Thoracic aorta (tissue), 2 donors: Measurements from ENCODE around the gene SEMA4D. TPM values are rescaled to one million over a fixed set of nuclear protein-coding genes. Genes with fewer than 3 reads are reported as not detected.

Source experiments
- ATAC-seq: fragments of 150-250 bp; one replicate; pipeline ENCODE4 v1.8.0; 2017; ENCODE audit warnings: low read depth; ENCODE audit not compliant: insufficient number of reproducible peaks, low FRiP score
- DNase-seq: peaks from one replicate; pipeline ENCODE4 v3.0.0-alpha.2; 2020; ENCODE audit warnings: low spot score
- H3K27ac ChIP-seq, 2 donors: fragments of 200-600 bp; sonication (generic); 1 replicate in 1 of 2; 2 replicates in 1 of 2; pipeline ENCODE4 v1.5.1; 2016; ENCODE audit warnings: mild to moderate bottlenecking in 2 of 2, moderate library complexity in 2 of 2
- H3K27me3 ChIP-seq: fragments of 200-600 bp; sonication (generic); replicated peaks from 2 replicates; pipeline ENCODE4 v1.6.0; 2016; ENCODE audit warnings: mild to moderate bottlenecking; ENCODE audit not compliant: insufficient read depth
- H3K36me3 ChIP-seq: fragments of 200-600 bp; sonication (generic); one replicate; pipeline ENCODE4 v1.5.1; 2016
- H3K4me1 ChIP-seq, 2 donors: fragments of 200-600 bp; sonication (generic); 1 replicate in 1 of 2; 2 replicates in 1 of 2; pipeline versions ENCODE4 v1.5.1 to v1.6.0; 2016; ENCODE audit warnings: low read depth in 2 of 2, mild to moderate bottlenecking in 1 of 2; ENCODE audit not compliant: control insufficient read depth in 1 of 2
- H3K4me3 ChIP-seq: fragments of 200-600 bp; sonication (generic); 2 replicates; pipeline ENCODE4 v1.5.1; 2016; ENCODE audit warnings: mild to moderate bottlenecking
- H3K9me3 ChIP-seq: fragments of 200-600 bp; sonication (generic); 2 replicates; pipeline ENCODE4 v1.5.1; 2016
- total RNA-seq, 2 donors: library from RNA; depleted of rRNA; stranded (reverse); fragments of >200 nt; gene quantifications; one replicate each; pipeline versions ENCODE4 v1.1.0 to v1.2.3, GENCODE V29; 2016
- TF ChIP-seq, protein P1 (sequence below): fragments of 200-600 bp; sonication (generic); IDR thresholded peaks from one replicate; pipeline ENCODE4 v1.5.1; 2019; ENCODE audit warnings: antibody characterized with exemption

SEMA4D gene
- total RNA-seq, 2 donors from 2014 or later = 16.9 to 20.2 TPM

DNA sequence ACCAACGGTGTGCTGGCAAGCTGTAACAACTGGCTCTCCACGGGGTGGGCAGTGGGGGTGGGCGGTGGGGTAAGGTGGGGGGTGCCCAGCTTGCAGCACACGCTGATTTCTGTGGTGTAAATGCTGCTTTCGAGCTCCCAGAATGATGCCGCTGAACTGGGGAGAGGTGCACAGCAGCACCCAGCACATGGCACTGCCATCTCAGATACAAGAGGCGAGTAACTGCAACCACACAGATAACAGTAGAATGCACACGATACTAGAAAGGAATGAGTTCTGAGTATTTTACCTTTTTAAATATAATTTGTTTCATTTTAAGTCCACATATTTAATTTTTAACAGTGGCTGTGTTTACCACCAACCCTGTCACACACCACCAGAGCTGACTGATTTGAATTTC is 87.9 kb downstream of the SEMA4D start:
- Histone ChIP-seq H3K4me1 (peaks cover 0 to 5% of the 10 kb centered on the region in 2 donors), H3K27me3 (no peaks in the 10 kb centered on the region), H3K4me3 (no peak overlapping the region), H3K9me3 (peaks cover 5% of the 10 kb centered on the region), H3K27ac (no peak overlapping the region), H3K36me3 (no peaks in the 10 kb centered on the region)
- DNase-seq (no peak), ATAC-seq (no peak)
- TF ChIP-seq, protein P1, sequence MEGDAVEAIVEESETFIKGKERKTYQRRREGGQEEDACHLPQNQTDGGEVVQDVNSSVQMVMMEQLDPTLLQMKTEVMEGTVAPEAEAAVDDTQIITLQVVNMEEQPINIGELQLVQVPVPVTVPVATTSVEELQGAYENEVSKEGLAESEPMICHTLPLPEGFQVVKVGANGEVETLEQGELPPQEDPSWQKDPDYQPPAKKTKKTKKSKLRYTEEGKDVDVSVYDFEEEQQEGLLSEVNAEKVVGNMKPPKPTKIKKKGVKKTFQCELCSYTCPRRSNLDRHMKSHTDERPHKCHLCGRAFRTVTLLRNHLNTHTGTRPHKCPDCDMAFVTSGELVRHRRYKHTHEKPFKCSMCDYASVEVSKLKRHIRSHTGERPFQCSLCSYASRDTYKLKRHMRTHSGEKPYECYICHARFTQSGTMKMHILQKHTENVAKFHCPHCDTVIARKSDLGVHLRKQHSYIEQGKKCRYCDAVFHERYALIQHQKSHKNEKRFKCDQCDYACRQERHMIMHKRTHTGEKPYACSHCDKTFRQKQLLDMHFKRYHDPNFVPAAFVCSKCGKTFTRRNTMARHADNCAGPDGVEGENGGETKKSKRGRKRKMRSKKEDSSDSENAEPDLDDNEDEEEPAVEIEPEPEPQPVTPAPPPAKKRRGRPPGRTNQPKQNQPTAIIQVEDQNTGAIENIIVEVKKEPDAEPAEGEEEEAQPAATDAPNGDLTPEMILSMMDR = no peak

DNA sequence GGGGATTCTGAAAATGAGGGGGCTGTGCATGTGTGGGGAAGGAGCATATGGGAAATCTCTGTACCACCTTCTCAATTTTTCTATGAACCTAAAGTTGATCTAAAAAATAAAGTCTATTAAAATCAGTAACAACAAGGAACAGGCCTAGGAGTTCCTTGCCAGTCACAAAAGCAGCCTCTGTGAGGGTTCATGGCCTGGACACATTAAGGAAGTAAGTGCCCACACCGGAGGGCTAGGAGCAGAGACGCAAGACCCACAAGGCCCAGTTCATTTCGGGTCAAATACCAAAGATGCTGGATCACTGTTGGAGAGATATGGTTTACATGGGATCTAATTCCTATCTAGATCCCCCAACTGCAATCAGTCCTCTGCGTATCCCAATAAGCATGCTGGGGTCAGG is 88.4 kb downstream of the SEMA4D start:
- Histone ChIP-seq H3K36me3 (no peaks in the 10 kb centered on the region), H3K4me1 (peaks cover 0 to 5% of the 10 kb centered on the region in 2 donors), H3K27ac (no peak overlapping the region), H3K9me3 (peaks cover 5% of the 10 kb centered on the region), H3K4me3 (no peak overlapping the region), H3K27me3 (no peaks in the 10 kb centered on the region)
- no peak for ATAC-seq
- DNase-seq = no peak
- TF ChIP-seq, protein P1 = no peak

DNA sequence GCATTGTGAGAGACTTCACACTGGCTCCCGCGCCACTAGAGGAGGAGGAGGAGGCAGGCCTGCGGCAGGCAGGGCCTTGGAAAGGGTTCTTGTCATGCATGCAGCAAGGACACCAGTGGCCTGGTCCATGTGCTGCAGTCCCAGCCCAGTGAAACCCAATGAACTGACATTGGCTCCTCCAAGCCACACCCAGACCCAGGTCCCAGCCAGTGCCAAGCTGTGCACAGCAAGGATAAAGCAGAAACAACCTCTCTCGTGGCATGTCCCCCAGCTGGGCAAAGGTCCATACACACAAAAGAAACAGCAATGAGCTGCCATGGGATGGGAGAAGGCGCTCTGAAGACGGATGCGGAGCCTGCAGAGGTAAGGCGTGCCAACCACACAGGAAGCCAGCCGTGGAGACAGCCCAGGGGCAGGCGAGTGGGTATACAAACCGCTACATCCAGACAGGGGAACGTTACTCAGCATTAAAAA is 89.2 kb downstream of the SEMA4D start:
- Histone ChIP-seq H3K9me3 (peaks cover 5% of the 10 kb centered on the region), H3K27ac (no peak overlapping the region), H3K27me3 (no peaks in the 10 kb centered on the region), H3K36me3 (no peaks in the 10 kb centered on the region), H3K4me3 (no peak overlapping the region), H3K4me1 (peaks cover 0 to 5% of the 10 kb centered on the region in 2 donors)
- DNase-seq (no peak), ATAC-seq (no peak)
- TF ChIP-seq, protein P1 = no peak

DNA sequence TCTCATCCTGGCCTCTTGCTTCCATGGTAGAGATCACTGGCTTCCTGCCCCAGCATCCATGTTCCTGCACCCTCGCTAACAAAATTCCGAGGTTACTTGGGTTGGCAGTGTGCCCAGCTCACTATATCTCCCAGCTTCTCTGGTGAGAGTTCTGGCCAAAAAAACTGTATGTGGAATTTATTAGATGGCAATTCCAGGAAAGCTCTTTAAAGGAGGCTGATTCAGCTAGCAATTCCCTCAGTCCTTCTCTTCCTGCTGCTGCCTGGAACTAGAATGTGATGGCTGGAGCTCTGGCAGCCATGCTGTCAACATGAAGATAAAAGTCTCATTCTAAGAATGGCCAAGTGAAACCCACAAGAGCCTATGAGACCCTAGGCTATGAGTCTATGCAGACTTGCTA is 90.8 kb downstream of the SEMA4D start:
- Histone ChIP-seq H3K4me3 (no peak overlapping the region), H3K9me3 (peaks cover 5% of the 10 kb centered on the region), H3K36me3 (peaks cover 6% of the 10 kb centered on the region), H3K27me3 (no peaks in the 10 kb centered on the region), H3K4me1 (peaks cover 0 to 5% of the 10 kb centered on the region in 2 donors), H3K27ac (no peak overlapping the region)
- TF ChIP-seq, protein P1 = no peak
- DNase-seq (no peak), ATAC-seq (no peak)

DNA sequence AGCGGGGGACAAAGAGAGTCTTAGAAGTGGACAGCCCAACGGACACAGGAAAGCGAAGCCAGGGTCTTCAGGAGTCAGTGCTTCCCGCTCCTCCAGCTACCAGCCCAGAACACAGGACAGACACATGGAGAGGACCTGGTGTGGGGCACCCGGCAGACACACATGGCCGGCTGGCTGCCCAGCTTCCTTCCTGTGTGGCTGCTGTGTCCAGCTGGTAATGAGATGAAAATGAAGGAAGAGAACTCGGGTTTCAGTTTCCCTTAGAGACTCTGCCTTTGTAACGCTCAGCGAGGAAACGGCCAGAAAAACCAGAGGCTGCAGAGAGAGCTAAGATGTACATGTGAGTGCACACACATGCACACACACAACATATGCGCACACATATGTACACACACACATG is 92.1 kb downstream of the SEMA4D start:
- H3K9me3 ChIP-seq = peaks cover 5% of the 10 kb centered on the region
- H3K36me3 ChIP-seq = peaks cover 6% of the 10 kb centered on the region
- DNase-seq = no peak
- TF ChIP-seq, protein P1 = no peak
- H3K4me3 ChIP-seq = peak overlapping the region; percentile 42
- no peaks in the 10 kb centered on the region for H3K27me3 ChIP-seq
- H3K27ac ChIP-seq = no peak overlapping the region
- H3K4me1 ChIP-seq = no peaks in the 10 kb centered on the region
- no peak for ATAC-seq
